Hepatic stellate cell (primary cell): ENCODE data around the gene WNT9B.

Source experiments
- DNase-seq: peaks from one replicate; pipeline ENCODE4 v3.0.0; 2011; ENCODE audit warnings: low spot score

The WNT9B gene

GRCh38 chr17:46857600-46857999 is 6.2 kb downstream of the WNT9B start:
- DNase-seq = no peak

- DNase-seq = no peak
These were observed 8.6 kb downstream of the WNT9B start for GRCh38 chr17:46859996-46860395.

DNA sequence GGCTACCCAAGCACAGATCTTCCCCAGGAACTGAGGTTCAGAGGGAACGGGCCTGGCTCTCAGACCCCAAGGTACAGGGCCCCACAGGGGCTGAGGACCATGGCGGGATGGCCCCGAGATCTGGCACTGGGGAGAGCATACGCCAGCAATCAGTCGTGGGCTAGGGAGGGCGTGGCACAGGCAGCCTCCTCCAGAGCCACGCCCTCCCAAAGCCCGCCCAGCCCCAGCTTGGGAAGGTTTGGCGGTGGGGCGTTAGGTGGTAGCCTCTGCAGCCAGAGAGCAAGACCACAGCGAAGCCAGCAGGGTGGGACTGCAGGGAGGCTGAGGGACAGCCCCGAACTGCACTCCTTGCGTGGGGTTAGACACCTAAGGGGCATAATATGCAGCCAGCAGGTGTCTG is 11.6 kb downstream of the WNT9B start:
- no peak for DNase-seq

DNA sequence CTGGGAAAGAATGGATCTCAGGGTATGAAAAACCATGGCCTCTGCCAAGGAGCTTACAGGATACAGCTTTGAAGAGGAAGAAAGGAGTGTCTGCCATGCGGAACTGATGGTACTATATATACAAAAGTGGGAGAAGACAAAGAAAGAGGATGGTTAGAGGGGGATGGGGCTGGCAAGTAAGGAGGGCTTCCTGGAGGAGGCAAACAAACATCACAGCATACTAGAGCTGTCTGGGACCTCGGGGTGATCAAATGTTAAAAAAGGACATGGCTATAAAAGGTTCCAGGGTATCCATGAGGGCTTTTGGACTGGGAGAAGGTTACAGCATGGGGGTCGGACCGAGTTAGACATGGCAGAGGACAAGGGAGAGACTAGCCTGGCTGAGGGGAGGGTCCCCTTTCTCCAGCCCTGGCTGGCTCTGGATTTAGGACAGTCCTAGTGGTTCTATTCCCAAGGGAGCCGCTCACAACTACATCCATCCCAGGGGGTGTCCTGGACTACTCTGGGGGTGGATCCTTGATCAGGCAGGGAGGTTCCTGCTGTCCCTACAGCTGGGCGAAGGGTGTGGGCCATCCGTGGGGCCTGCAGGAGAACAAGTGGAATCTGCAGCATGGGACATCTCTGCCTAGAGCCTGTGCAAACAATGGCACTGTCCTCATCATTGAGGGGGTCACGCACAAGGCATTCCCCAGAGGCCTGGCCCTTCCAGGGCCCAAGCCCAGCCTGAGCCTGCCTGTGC is 12.2 kb downstream of the WNT9B start:
- no peak for DNase-seq

GRCh38 chr17:46865100-46865499 is 13.7 kb downstream of the WNT9B start:
- DNase-seq = no peak

GRCh38 chr17:46866325-46866724 is 14.9 kb downstream of the WNT9B start:
- DNase-seq = no peak

DNA sequence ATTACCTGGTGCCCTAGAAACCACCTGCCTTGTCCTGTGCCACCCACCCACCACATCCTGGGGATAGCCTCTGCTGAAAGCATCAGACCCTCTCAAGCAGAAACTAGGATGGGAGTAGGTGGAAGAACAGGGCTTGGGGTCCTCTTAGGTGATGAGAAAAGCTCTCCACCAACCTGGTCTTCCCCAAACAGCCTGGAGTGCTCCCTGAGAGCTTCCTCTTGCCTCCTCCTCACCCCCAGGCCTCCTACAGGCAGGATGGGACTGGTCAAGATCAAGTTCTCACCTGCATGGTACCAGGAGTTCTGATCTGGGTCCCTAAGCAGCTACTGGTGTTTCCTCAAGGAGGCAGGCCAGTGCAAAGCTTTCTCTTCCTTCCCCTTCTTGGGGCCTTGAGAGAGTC is 15.4 kb downstream of the WNT9B start:
- DNase-seq = no peak

DNA sequence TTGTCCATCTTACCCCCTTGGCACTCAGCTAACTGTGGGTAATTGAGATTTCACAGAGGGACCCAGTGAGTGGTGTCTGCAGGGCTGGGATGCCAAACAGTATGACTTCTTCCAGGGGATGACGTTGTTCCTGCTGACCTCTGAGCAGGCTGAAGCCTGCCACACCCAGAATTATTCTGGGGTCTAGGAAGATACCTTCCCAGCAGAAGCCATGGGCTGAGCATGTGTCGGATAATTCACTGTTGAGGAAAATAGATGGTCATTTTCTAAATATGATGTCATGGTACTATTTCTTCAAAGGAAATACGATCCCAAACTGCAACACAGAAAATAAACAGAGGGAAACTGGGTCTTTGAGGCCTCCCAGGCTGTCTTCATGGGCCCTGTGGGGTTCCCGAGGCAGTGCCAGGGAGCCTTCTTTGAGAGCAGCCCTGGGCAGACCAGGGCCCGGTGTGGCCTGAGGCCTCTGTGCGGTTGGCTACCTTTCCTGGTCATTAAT is 17.4 kb downstream of the WNT9B start:
- DNase-seq = no peak

DNA sequence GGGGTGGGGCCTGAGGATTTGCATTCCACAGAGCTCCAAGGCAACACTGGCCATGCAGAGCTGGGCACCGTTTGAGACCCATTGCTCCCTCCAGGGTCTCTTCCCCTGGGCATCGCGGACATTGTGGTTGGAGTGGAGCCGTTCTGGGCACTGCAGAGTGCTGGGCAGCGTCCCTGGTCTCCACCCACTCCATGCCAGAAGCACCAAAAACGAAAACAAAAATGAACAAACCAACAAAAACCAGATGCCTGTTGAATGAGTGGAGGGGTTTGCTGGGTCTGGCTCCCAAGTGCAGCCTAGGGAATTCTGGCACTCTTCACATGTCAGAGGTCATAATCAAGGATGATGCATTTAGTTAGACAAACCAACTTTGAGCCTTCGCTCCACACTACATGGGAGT is 17.9 kb downstream of the WNT9B start:
- no peak for DNase-seq

DNA sequence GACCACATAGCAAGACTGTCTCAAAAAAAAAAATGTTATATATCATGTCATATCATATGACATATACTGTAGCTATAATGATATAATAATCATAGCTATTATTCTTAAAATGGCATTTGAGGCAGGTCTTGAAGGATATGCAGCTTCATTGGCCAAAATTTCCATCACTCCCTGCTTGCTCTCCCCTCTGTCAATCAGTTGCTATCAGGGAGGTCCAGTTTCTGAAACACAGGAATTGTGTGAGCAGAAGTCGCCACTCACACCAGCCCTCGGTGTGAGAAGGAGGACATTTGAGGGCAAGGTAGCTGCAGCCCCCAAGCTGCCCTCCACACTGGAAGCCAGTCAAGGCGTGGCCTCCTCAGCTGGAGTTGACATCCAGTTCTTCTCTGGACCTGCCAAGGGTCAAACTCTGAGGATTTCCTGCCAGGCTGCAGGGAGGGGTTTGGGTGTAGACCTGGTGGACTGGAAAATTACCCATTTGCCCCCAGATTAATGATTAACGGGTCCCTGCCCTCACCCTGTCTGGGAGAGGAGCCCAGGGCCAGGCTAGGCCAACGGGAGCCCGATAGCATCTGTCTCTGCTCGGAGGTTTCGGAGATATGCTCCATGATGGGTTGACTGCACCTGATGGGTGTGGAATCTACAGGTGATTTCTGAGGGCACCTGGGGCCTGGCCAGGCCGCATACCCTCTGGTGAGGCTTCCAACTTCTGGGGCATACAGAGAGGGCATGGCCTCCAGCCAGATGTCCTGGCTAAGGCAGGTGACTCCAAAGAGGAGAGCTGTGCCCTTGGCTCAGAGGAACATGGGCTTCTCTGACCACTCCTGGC is 18.8 kb downstream of the WNT9B start:
- no peak for DNase-seq

GRCh38 chr17:46872421-46872820 is 21.0 kb downstream of the WNT9B start:
- no peak for DNase-seq

- no peak for DNase-seq
These were observed 22.7 kb downstream of the WNT9B start for GRCh38 chr17:46873941-46874645.

- DNase-seq = no peak
These were observed 23.5 kb downstream of the WNT9B start for GRCh38 chr17:46874906-46875305.

GRCh38 chr17:46875849-46876352 is 24.5 kb downstream of the WNT9B start:
- DNase-seq = no peak

DNA sequence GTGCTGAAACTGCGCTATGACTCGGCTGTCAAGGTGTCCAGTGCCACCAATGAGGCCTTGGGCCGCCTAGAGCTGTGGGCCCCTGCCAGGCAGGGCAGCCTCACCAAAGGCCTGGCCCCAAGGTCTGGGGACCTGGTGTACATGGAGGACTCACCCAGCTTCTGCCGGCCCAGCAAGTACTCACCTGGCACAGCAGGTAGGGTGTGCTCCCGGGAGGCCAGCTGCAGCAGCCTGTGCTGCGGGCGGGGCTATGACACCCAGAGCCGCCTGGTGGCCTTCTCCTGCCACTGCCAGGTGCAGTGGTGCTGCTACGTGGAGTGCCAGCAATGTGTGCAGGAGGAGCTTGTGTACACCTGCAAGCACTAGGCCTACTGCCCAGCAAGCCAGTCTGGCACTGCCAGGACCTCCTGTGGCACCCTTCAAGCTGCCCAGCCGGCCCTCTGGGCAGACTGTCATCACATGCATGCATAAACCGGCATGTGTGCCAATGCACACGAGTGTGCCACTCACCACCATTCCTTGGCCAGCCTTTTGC is 25.0 kb downstream of the WNT9B start:
- no peak for DNase-seq

DNA sequence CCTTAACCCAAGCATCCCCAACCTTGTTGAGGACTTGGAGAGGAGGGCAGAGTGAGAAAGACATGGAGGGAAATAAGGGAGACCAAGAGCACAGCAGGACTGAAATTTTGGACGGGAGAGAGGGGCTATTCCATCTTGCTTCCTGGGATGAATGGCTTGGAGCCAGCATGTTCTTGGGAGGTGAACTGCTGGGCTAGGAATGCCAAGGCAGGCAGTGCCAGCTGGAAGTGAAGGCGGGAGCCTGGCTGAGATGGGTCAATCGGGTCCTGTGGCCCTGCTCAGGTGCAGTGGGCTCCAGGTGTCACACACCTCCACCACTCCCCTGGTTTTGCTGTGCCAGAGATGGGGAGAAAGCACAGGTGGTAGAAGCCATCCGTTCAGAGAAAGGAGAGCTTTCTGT is 25.5 kb downstream of the WNT9B start:
- no peak for DNase-seq

DNA sequence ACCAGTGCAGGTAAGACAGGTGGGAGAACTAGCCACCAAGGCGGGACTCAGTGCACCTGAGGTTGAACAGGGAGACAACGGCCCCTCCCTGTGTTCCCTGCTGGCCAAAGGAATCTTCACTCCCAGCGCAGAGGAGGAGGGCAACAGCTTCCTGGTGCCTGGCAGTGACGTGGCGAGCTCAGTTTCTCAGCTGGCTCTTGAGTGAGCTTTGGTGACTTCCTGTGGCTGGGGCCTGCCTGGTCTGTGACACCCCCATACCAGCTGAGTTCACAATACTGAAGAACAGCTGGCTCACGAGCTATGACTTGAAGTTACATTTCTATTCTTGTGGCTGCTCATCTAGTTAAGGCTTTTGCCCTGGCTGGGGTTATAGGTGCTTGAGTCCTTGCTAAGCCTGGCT is 26.1 kb downstream of the WNT9B start:
- DNase-seq = no peak

- DNase-seq = no peak
These were observed 26.7 kb downstream of the WNT9B start for GRCh38 chr17:46878055-46878454.

- DNase-seq = no peak
These were observed 27.7 kb downstream of the WNT9B start for GRCh38 chr17:46879101-46879500.

GRCh38 chr17:46881015-46881414 is 29.6 kb downstream of the WNT9B start:
- no peak for DNase-seq

DNA sequence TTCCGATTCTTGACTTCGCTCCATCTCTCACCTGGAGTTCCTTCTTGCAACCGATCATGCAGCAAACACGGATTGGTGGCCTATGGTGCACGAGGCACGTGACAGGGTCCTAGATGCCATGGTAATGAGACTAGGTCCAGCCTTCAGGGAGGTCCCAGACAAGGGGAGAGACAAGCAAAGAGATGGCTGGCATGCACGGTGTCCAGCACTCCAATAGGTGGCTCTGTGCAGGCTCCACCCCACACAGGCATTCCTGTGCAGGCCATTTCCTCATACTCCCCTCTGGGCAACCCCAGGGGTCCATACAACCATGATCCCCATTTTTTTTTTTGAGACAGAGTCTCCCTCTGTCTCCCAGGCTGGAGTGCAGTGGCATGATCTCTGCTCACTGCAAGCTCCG is 31.3 kb downstream of the WNT9B start:
- no peak for DNase-seq

DNA sequence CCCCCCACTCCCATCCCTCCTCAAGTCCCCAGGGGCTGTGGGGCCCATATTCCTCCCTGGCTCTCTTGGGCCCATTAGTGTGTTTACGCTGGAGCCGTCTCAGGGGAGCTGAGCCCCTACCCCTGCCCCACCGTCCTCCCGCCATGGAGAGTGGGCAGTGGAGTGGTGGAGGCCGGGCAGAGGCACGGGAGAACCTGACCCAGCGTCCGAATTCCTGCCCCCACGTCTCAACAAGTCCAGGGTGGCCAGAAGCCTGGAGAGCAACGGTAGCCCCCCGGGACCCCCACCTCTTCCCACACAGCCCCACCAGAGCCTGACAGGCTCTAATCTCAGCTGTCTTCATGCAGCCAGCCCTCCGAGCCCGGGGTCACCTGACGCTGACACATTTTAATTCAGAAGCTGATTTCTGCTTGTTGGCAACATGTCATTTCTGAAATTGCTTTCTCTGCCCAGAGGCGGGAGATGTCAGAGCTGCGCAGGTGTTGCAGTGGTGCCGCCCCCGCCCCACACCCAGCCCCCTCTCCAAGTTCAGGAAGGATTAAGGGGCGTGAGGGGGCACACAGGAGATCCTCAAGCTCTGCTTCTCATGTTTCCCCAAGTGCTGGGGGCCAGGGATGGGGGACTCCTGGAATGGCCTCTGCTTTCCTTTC is 32.6 kb downstream of the WNT9B start:
- no peak for DNase-seq
